ENCODE data around the gene GLDC.
"Not testable (repeated sequence)": the region's sequence is repeated elsewhere in the genome, so short reads cannot be mapped to it uniquely, and the experiment has no call there.

The GLDC gene

GRCh38 chr9:6667080-6667479, 21.6 kb upstream of the GLDC start:
- Histone ChIP-seq H3K27ac (no peak overlapping the region), H3K4me3 (no peak overlapping the region)

DNA sequence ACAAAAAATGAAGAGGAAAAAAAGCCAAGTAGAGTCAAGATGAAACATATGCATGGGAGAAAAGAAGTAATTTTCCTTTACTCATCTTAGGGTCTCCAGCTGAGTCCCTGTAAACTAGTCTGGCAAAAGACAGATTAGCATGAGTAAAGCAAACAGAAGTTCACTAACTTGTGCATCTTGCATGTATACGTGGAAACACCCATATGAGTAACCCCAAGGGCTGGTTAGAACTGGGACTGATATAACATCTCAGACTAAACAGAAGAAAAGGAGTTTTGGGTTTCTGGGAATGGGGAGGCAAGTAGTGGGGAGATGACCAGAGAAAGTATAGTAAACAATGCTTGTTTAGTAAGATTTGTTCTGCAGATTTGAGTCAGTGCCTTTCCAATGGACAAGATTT, 20.1 kb upstream of the GLDC start:
- H3K4me3 ChIP-seq, result no peak overlapping the region
- H3K27ac ChIP-seq, result no peak overlapping the region

DNA sequence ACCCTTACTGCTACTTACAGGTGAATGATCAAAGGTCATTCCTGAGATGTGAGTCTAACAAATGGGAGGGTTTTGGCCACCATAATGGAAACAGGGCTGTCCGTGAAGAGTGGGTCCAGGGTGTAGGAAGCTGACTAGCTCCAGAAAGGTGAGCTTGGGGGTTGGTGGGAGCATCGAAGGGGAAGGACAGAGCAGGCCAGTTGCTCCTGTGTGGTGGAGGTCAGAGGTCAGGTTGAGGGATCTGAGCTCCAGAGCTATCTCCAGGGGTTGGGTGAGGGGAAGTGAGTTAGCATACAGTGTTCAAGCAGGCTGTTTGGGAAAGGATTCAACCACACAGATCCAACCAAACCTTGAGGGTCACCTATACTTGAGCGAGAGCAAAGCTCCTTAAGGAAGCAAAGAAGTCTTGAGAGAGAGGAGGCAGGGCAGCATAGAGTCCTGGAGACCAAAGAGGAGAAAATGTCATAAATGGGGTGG, 18.7 kb upstream of the GLDC start:
- no peak overlapping the region for H3K4me3 ChIP-seq
- H3K27ac ChIP-seq, result no peak overlapping the region

DNA sequence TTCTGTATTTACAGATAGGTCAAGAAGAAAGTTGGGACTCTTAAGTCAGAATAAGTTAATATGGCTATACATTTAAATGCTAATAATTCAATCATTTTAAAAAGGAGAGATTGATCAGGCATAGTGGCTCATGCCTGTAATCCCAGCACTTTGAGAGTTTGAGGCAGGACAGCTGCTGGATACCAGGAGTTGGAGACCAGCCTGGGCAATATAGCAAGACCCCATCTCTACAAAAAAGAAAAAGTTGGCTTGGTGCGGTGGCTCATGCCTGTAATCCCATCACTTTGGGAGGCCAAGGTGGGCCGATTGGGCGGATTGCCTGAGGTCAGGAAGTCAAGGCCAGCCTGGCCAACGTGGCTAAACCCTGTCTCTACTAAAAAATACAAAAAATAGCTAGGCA, 15.0 kb upstream of the GLDC start:
- Histone ChIP-seq H3K4me3 (no peak overlapping the region), H3K27ac (no peak overlapping the region)

- no peak overlapping the region for H3K4me3 ChIP-seq
Measured at GRCh38 chr9:6658628-6659353, 13.3 kb upstream of the GLDC start.

DNA sequence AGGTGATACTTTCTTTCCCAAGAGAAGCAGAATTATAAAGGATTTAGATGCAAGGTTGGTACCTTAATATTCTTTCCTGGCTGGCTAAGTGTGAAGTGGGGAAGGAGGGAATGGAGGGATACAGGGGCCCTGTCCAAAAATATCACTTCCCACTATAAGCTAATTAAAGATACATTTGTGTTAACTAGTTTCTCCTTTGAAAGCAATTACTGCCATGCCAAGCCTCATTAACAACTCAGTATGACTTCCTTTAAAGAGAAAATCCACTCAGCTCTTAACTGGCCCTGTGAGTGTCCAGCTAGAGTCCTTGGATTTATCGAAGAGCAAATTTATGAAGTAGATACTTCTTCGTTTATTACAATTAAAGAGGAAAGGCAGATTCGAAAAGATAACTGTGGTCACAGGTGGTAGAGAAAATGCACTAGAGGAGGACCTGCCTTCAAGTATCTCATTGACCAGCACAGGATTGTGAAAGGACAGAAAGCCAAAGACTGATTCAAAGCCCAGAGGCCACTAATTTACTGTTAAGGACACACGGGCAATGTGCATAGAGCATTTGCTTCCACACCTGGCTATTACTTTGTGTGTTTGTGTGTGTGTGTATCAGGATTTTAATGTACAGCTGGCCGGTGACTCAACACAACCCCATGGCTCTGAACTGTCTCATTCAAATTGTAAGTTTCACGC, 11.2 kb upstream of the GLDC start:
- no peak overlapping the region for H3K4me3 ChIP-seq
- H3K27ac ChIP-seq, result no peak overlapping the region

More at GRCh38 chr9:6658628-6659353, 13.3 kb upstream of the GLDC start:
- H3K27ac ChIP-seq, result no peak overlapping the region

GRCh38 chr9:6655036-6655435, 9.5 kb upstream of the GLDC start:
- H3K27ac ChIP-seq, result no peak overlapping the region
- H3K4me3 ChIP-seq, result no peak overlapping the region

DNA sequence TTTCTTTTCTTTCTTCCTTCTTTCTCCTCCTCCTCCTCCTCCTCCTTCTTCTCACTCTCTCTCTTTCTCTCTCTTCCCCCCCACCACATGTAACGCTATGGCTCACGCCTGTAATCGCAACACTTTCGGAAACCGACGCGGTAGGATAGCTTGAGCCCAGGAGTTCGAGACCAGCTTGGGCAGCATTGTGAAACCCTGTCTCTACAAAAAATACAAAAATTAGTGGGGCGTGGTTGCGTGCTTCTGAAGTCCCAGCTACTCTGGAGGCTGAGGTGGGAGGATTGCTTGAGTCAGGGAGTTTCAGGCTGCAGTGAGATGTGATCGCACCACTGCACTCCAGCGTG, 736 bp upstream of the GLDC start:
- H3K27ac ChIP-seq, result no peak overlapping the region
- peak overlapping the region in 2 of 7 experiments; percentile 15 to 48 for H3K4me3 ChIP-seq

- peak overlapping the region in 6 of 7 experiments; percentile 12 to 48 (median 29) for H3K4me3 ChIP-seq
- H3K27ac ChIP-seq, result not testable (repeated sequence)
Measured at GRCh38 chr9:6645105-6645354, 499 bp downstream of the GLDC start.

DNA sequence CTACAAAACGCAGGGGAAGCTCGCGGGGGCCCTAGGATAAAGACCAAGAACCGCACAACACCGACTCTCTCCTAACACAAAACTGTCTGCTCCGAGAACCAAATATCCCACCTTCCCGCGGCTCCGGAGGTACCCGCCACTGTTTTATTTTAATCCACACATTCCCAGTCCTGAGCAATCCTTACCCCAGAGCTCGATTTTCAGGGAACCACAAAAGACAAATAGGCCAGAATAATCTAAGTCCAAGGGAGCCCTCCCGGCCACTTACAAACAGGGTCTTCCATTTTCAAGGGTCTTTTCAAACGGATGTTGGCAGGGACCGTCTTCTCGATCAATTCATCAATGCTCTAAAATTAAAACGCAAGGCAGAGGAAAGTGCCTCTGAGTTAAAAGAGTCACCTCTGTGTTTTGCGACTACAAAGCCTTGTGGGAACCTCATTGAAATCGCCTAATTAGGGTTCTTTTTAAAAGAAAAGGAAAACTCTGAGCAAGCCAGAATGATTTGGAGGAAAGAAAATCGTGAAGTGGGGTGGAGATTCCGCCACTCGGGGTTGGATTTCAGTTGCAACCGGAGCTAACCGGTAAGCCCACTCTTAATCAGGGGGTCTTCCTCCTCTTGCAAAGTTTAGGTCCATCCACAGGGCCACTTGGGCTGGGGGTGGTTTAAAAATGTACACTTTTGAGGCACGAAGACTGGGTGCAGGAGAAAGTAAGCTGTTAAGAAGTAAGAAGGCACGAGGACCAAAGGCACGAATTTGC, 1.0 kb downstream of the GLDC start:
- peak overlapping the region in 5 of 7 experiments; percentile 12 to 48 (median 29) for H3K4me3 ChIP-seq
- H3K27ac ChIP-seq, result no peak overlapping the region

GRCh38 chr9:6641961-6642360, 3.6 kb downstream of the GLDC start:
- H3K4me3 ChIP-seq, result no peak overlapping the region

DNA sequence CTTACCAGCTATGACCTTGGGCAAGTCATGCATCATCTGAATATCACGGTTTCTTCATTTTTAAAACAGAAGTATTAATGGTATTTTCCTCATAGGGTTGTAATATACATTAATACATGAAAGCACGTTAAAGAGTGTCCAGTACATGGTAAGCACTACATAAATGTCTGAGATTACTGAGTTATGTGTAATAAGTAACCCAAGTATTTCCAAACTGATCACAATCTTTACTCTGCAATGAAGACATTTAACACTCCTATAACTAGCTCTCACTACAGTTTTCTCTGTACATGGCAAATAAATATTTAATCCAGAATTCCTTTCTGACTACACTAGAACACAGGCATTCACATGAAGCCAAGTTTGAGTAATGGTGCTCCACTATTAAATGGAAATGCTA, 4.0 kb downstream of the GLDC start:
- Histone ChIP-seq H3K27ac (no peak overlapping the region), H3K4me3 (no peak overlapping the region)

More at GRCh38 chr9:6641961-6642360, 3.6 kb downstream of the GLDC start:
- no peak overlapping the region for H3K27ac ChIP-seq

- no peak overlapping the region for H3K4me3 ChIP-seq
- no peak overlapping the region for H3K27ac ChIP-seq
Measured at GRCh38 chr9:6641056-6641455, 4.5 kb downstream of the GLDC start.

GRCh38 chr9:6640268-6641051, 5.1 kb downstream of the GLDC start:
- H3K4me3 ChIP-seq, result no peak overlapping the region

GRCh38 chr9:6639622-6640021, 5.9 kb downstream of the GLDC start:
- H3K4me3 ChIP-seq, result no peak overlapping the region
- no peak overlapping the region for H3K27ac ChIP-seq

More at GRCh38 chr9:6640268-6641051, 5.1 kb downstream of the GLDC start:
- no peak overlapping the region for H3K27ac ChIP-seq

DNA sequence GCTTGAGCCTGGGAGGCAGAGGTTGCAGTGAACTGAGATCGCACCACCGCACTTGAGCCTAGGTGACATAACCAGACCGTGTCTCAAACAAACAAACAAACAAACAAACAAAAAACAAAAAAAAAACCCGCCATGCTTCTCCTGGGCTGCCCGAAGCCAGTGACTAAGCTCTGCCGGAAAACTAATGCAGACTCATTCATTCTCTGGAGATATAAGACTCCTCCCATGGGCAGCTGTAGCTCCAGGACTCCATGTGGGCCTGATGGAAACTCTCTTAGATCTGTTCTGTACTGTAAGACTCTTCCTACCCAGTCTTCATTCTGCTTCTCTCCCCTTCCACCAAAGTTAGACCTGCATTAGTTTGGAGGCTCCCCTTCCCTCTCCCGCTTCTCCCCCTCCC, 11.1 kb downstream of the GLDC start:
- H3K4me3 ChIP-seq, result no peak overlapping the region
- no peak overlapping the region for H3K27ac ChIP-seq

DNA sequence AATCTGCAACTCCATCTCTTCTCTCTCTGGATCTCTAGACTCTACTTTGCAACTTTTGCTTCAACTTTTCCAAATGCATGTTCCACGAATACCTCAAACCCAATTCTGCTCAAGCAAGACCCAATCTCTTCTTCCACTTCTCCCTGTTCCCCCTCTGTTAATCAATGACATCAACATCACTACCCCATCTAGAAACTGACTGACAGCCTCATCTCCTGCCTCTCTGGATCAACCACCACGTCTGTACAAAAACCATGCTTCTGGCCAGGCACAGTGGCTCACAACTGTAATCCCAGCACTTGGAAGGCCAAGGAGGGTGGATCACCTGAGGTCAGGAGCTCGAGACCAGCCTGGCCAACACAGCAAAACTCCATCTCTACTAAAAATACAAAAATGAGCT, 12.2 kb downstream of the GLDC start:
- Histone ChIP-seq H3K27ac (no peak overlapping the region), H3K4me3 (no peak overlapping the region)

- Histone ChIP-seq H3K27ac (no peak overlapping the region), H3K4me3 (no peak overlapping the region)
Measured at GRCh38 chr9:6632516-6633183, 12.9 kb downstream of the GLDC start.

DNA sequence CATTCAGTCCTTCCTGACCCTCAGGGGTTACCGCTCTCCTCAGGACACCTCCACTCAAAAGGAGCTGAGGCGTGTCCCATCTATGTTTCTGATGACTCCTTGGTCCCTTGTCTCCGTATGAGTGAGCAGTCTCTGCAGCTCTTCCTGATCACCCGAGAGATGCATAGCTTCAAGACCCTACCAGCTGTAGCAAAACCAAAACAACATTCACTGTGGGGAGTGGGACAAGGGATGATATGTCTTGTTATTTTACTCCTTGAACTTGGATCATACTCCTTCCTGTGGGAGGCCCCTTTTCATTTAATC, 14.4 kb downstream of the GLDC start:
- H3K27ac ChIP-seq, result no peak overlapping the region
- H3K4me3 ChIP-seq, result no peak overlapping the region
